Putamen (tissue), 1 donor: Measurements from ENCODE around the gene CRTC3.
"Not testable (repeated sequence)": the region's sequence is repeated elsewhere in the genome, so short reads cannot be mapped to it uniquely, and the experiment has no call there.

Experiments
- DNase-seq: peaks from one replicate; pipeline ENCODE4 v3.0.0-alpha.2; 2016; ENCODE audit warnings: low spot score

CRTC3 gene

DNA sequence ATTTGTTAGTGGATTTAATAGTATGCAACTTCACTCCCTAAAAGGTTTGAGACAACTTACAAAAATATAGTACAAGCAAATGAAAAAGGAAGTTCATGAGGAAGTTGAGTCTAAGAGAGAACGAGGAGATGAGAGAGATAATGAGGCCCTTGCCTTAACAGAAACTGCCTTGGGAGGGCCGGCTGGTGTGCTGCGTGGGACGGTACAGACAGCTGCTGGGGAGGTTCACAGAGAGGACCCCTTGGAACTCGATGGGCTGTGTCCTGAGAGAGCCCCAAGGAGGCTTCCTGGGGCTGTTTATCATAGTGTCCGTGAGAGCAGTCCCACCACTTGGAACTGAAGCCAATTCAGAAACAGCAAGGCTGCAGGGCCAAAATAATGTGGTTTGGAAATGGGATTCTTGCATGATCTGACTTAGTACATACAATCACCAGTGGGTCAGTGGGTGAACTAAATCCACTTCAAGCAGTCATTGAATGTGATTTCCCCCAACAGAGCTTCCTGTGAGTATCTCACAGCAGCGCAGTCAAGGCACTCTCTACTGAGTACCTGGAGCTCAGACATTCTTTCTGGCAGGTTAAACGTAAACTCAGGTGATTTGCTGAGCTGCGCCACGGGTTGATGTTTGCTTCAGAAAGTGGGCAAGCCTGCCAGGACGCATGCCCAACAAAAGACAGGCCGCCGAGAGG is 90.8 kb downstream of the CRTC3 start:
- DNase-seq, result no peak

DNA sequence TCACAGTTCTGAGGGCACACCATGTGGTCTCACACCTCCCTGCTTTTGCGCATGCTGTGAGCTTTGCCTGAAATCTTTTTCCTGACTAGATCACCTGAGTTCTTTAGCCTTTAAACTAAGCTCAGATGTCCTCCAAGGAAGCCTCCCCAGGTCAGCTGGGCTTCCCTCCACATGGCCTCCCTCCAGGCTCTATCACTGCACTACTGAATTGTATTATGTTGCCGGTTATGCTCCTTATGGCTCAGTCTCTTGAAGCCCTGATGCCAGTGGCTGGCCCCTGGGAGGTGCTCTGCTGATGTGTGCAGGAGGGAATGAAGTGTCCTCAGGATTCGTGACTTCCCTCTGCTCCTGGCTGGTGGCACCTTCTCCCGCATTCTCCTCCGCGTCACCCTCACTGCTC is 94.1 kb downstream of the CRTC3 start:
- no peak for DNase-seq

DNA sequence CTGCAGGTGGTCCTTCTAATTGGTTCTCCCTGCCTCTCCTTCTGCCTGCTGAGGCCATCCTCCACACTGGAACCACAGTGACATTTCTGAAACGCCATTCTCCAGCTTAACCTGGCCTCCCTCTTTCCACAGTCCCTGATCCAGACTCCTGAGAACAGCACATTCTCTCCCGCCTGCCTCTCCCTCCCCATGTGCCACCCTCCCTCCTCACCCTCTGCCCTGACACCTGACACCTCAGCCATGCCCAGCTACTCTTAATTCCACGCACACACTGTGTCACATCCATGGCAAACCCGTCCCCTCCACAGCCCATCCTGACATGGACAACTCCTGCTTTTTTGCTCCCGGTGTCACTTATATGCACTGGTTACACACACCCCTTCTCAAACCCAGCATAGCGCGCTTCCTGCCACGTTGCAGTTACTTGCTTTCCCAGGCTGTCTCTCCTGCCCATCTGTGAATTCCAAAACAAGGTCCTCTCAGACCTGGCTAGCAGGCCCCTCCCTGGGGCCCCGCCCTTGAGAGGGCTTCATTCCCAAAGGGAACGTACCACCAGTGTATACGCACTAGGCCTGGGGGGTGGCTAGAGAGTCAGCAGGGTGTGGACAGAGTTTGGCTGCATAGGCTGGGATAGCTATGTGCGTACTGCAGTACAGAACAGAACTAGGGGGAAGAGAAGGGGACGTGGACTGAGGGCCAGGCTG is 94.7 kb downstream of the CRTC3 start:
- no peak for DNase-seq

DNA sequence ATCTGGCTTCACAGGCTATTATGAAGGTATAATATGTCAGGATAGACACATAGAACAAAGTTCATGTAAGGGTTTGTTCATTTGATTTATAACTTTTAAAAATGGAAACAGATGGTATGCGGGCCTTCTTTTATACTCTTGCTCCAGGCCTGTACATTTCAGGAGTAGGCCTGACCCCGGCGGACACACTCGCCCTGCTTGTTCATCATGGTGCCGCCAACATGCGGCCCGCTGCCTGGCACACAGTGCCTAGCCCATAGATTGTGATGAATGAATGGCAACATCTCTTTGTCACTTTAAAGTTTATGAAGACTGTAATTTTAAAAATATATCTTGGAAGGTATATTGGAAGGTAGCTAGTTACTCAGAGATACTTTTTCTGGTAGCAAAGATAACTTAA is 95.3 kb downstream of the CRTC3 start:
- DNase-seq, result no peak

DNA sequence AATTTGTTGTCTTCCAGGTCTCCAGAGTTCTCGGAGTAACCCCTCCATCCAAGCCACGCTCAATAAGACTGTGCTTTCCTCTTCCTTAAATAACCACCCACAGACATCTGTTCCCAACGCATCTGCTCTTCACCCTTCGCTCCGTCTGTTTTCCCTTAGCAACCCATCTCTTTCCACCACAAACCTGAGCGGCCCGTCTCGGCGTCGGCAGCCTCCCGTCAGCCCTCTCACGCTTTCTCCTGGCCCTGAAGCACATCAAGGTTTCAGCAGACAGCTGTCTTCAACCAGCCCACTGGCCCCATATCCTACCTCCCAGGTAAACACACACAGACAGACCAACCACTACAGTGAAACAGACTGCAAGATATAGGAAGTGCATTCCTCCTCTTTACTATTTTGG is 99.5 kb downstream of the CRTC3 start:
- no peak for DNase-seq

DNA sequence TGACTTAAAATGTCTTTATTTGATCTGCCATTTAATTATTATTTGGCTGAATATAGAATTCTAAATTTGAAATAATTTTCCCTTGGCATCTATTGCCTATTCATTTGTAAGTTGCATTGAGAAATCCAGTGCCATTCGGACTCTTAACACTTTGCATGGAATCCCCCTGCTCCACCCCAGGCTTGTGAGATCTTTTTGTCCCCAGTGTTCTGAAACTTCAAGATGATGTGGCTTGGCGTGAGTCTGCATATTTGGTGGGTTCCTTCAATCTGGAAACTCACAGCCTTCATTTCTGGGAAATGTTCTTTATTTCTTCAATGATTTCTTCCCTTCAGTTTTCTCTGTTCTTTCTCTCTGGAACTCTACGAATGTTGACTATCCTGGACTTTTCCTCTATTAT is 103.6 kb downstream of the CRTC3 start:
- no peak for DNase-seq

DNA sequence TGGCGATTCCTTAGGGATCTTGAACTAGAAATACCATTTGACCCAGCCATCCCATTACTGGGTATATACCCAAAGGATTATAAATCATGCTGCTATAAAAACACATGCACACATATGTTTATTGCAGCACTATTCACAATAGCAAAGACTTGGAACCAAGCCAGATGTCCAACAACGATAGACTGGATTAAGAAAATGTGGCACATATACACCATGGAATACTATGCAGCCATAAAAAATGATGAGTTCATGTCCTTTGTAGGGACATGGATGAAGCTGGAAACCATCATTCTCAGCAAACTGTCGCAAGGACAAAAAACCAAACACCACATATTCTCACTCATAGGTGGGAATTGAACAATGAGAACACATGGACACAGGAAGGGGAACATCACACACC is 107.3 kb downstream of the CRTC3 start:
- DNase-seq, result not testable (repeated sequence)

DNA sequence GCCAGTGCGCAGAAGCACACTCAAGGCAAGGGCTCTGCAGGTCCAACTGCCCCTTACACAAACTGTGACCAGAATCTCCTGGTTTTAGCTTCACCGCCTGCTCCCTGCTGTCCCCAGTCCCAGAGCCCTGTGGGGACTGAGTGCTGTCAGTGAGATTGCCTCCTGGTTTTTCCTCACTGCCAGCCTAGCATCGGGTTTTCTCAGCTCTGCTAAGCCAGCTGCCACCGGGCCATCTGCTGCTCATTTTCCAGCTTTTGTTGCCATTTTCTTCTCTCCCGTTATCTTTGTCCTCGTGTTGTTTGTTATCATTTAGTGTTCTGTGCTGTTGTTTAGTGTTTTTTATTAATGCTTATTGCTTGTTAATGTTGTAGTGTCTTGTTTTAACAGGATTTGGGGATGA is 108.0 kb downstream of the CRTC3 start:
- no peak for DNase-seq

DNA sequence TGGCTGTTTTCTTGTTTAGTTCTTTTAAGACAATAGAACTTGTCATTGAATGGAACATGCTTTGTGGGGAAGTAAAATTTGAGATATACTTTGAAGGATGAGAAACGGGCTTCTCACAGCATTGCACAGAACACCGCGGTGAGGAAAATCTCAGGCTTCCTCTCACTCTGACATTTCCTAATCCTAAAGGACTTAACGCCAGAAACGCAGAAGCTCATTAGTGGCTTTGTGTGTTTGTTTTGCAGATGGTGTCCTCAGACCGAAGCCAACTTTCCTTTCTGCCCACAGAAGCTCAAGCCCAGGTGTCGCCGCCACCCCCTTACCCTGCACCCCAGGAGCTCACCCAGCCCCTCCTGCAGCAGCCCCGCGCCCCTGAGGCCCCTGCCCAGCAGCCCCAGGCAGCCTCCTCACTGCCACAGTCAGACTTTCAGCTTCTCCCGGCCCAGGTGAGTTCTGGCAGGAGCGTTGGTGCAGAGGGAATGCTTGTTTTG is 108.5 kb downstream of the CRTC3 start:
- DNase-seq, result no peak

DNA sequence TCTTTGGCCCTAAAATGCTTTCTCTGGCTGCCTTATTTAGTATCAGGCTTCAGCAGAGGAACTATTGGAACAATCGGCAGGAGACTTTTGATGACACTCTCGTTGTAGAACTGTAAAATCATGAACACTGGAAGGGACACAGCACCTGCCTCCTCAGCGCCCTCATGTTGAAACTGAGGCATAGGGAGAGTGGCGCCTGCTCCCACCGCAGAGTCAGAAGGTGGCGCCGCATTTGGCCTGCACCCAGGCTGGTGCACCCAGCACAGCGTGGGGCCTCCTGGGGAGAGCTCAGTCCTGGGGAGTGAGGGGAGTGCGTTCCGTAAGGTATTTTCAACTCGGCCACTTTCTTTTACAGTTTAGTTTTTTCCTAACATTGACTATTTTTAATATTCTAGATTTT is 109.2 kb downstream of the CRTC3 start:
- no peak for DNase-seq

DNA sequence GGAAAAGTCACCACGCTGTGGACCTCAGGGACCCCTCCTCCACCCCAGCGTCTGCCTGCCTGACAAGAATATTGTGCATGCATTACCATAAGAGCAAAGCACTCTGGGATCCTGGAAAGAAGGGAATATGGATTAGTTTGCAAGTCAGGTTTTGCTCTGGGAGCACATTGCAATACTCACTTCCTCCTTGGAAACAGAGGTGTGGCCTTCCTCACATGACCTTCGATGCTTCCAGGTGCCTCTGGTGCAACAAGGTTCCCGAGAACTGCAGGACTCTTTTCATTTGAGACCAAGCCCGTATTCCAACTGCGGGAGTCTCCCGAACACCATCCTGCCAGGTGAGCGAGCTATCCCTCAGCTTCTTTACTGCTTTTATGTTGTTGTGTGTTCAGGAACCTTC is 111.1 kb downstream of the CRTC3 start:
- no peak for DNase-seq

DNA sequence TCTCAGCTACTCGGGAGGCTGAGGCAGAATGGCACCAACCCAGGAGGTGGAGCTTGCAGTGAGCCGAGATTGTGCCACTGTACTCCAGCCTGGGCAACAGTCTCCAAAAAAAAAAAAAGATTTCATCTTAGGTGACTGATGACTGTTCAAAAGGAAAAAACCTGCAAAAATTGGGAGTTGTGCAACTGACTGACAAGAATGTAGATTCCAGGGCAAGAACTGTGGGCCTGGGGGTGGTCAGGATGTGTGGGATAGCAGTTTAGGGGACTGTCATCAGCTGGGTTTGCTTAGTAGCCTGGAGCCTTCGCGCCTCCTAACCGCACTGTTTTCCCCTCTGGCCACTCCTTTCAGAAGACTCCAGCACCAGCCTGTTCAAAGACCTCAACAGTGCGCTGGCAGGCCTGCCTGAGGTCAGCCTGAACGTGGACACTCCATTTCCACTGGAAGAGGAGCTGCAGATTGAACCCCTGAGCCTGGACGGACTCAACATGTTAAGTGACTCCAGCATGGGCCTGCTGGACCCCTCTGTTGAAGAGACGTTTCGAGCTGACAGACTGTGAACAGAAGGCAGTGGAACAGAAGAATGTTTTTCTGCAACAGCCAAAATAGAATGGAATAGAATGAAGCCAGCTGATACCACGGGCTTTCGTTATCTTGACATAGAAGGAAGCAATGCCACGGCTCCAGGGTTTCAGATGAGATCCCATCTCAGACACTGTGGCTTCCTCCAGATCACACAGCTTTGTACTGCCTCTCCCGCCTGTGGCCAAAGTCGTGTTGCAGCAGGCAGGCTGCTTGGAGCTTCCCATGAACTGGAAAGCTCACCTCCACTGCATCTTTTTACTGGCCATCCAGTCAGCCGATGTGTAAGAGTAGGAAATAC is 112.1 kb downstream of the CRTC3 start:
- DNase-seq, result no peak

DNA sequence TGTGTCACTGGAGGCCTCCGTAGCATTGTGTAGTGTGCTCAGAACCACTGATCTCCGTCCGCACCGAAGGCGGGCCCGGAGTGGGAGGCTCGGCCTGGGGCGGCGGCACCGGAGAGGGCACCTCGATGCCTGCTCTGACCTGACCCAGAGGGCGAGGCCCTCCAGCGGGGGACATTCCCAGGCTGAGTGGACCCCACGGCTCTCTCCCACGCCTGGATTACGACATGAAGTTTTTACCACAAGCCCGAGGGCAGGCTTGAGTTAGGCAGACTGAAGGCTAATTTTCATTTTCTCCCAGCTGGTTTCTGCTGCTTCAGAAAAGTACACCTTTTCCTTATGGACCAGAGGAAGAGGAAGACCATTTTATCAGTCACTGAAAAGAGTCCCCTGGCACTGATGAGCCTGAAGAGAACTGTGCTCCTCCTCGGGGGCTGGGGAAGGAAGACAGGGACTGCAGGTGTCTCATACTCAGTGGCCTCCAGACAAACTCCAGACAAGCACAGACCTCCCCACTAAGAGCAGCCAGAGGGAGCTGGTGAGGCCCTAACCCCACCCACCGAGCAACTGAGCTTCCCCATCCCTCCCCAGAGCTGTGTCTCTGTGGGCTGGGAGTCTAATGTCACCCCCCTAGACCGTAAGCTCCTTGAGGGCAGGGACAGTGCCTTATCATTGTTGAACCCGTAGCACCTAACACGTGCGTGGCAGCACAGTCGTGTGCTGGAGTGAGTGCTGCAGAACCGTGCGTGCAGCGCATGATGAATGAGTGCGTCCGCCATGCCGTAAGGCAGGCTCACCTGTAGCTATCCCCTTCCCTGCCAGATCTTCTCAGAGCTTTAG is 113.0 kb downstream of the CRTC3 start:
- no peak for DNase-seq

DNA sequence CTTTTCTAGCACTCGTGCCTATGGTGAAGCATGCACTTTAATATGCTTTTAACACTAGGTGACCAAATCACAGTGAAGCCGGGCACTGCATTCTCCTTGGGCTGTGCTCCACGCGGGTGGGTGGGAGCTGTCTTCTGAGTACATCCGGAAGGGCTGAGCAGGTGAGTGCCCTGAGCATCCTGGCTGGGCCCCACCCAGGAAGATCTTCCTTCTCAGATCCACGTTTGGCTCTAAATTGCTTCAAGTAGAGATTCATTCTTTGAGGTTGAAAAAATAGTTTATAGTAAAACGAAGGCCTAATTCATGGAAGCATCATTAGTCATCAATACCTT is 113.5 kb downstream of the CRTC3 start:
- DNase-seq, result no peak

DNA sequence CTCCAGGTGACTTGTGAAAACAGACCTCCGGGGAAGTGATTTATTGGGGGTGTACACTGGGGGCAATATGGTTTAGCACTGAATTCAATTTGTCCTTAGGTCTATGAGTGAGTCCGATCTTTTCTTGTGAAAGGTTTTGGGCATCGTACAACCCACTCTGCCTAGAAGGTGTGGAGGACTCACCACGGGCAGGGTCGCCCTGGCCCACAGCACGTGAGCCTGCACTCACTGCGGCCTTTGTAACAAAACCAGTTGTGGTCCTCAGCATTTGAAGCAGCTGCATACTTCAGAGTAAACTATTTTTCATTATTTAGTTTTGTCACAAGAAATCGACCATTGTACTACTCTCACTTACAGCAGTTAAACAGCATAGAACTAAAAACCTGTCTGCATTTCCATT is 114.8 kb downstream of the CRTC3 start:
- no peak for DNase-seq

DNA sequence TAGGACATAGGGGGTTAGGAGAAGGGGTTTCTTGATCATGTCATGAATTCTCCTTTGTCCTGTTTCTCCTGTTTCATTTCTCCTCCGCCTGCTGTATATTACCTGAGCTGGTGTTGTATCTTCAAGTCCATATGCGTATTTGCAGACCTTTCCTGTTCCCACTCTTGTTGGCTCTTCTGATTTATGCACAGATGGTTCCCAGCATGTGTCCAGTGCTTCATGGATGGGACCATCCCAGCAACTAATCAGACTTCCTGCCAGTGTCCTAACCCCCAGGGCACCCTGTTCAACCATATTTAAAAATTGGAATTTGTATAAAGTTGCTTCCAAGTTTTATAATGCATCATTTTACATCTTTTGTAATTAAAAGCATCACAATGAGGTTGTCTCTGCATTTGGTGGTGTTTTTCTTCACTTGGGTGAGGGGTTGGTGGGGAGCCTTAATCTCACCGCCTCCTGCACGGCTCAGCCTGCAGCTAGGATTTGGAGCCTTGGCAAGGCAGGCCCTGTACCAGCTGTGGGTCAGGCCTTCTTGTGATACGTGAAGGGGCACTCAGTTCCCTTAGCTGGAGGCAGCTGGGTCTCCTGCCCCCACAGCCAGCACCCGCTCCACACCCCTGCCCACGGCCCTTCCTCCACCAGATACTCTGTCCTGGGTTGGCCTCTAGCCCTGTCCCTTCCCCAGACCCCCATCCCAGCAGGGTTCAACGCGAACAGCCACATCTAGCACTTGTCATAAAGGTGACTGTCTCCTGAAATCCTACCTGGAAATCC is 115.4 kb downstream of the CRTC3 start:
- DNase-seq, result no peak

DNA sequence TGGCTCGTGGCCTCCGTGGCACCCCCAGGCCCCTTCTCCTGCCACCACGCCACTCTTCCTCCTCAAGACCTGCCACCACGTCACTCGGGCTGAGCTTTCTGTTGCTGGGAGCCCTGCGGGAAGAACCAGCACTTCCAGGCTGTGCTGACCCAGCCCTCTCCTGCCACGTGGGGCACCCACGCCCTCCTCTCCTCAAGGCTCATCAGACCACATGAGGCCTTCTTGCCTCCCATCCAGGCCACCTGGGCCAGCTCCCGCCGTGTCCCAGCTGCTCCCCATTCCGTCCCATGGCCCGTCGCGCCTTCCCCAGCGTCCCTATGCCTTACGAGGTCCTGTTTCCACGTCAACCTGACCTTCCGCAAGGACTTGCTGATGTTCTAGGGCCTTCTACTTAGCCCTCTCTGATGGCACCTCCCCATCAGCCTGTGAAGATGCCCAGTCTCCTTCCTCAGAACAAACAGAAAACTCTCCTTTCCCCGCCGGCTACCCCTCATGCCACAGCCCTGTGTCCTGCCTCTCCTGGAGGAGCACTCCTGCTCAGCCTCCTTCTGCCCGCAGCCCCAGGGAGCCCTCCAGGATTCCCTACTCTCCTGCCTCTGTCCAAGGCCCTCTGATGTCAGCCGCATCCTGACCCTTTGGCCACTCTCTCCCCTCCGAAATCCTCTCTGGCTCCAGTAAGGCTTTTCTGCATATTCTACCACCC is 116.3 kb downstream of the CRTC3 start:
- no peak for DNase-seq

DNA sequence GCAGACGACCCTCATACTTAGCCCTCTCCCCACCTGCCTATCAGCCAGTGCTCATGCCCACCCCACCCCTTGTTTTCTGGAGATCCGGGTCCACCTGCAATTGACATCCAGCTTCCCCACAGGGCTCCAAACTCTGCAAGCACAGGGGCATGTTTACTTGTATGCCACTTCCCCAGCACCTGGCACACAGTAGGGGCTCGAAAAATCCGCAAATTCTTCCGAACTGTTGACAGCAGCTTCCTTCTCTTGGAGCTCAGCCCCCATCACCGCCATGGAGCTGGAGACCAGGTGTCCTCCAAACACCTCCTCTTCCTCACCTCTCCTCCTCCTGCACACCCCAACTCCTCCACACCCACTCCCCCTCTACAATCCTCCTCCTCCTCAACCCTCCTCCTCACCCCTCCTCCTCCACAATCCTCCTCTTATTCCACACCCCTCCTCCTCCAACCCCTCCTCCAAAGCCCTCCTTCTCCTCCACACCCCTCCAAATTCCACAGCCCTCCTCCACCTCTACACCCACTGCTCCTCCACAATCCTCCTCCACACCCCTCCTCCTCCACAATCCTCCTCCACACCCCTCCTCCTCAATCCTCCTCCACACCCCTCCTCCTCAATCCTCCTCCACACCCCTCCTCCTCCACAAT is 117.1 kb downstream of the CRTC3 start:
- DNase-seq, result no peak

DNA sequence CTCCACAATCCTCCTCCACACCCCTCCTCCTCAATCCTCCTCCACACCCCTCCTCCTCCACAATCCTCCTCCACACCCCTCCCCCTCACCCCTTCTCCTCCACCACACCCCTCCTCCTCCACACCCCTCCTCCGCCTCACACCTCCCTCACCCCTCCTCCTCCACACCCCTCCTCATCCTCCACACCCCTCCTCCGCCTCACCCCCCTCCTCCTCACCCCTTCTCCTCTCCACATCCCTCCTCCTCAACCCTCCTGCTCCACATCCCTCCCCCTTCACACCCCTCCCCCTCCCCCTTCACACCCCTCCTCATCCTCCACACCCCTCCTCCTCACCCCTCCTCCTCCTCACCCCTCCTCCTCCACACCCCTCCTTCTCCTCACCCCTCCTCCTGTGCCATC is 117.6 kb downstream of the CRTC3 start:
- DNase-seq, result no peak
